ENCODE data around the gene PTPRD. TPM values are rescaled to one million over a fixed set of nuclear protein-coding genes. Genes with fewer than 3 reads are reported as not detected.

PTPRD gene
- total RNA-seq, 1 experiment from 2014 or later = 69.6 TPM

DNA sequence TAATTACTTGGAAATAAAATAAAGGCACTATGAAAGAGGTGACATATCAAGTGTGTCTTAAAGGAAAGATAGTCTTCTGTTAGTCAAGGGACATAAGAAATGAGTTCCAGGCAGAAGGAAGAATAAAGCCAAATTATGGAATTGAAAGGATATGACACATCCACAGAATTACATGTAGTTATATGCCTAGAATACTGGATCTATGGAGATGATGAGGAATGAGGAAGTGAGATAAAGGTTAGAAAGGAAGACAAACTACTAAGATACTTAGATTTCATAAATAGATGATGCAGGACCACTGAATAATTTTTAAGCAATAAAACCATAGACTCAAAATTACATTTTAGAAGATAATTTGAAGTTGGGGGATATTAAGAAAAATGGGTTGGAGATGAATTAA is 609.8 kb downstream of the PTPRD start (continued):
- TF ChIP-seq, protein P1, sequence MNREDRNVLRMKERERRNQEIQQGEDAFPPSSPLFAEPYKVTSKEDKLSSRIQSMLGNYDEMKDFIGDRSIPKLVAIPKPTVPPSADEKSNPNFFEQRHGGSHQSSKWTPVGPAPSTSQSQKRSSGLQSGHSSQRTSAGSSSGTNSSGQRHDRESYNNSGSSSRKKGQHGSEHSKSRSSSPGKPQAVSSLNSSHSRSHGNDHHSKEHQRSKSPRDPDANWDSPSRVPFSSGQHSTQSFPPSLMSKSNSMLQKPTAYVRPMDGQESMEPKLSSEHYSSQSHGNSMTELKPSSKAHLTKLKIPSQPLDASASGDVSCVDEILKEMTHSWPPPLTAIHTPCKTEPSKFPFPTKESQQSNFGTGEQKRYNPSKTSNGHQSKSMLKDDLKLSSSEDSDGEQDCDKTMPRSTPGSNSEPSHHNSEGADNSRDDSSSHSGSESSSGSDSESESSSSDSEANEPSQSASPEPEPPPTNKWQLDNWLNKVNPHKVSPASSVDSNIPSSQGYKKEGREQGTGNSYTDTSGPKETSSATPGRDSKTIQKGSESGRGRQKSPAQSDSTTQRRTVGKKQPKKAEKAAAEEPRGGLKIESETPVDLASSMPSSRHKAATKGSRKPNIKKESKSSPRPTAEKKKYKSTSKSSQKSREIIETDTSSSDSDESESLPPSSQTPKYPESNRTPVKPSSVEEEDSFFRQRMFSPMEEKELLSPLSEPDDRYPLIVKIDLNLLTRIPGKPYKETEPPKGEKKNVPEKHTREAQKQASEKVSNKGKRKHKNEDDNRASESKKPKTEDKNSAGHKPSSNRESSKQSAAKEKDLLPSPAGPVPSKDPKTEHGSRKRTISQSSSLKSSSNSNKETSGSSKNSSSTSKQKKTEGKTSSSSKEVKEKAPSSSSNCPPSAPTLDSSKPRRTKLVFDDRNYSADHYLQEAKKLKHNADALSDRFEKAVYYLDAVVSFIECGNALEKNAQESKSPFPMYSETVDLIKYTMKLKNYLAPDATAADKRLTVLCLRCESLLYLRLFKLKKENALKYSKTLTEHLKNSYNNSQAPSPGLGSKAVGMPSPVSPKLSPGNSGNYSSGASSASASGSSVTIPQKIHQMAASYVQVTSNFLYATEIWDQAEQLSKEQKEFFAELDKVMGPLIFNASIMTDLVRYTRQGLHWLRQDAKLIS (CRISPR knock-in tag; IDR thresholded peaks at IDR 0.05; ENCODE audit: borderline replicate concordance) = no peak
- TF ChIP-seq ZNF121 (CRISPR knock-in tag; IDR thresholded peaks at IDR 0.05) (no peak), EMX1 (CRISPR knock-in tag; IDR thresholded peaks at IDR 0.05) (no peak), CBFB (CRISPR knock-in tag; IDR thresholded peaks at IDR 0.05; ENCODE audit: low read depth) (no peak)
- TF ChIP-seq, protein P2, sequence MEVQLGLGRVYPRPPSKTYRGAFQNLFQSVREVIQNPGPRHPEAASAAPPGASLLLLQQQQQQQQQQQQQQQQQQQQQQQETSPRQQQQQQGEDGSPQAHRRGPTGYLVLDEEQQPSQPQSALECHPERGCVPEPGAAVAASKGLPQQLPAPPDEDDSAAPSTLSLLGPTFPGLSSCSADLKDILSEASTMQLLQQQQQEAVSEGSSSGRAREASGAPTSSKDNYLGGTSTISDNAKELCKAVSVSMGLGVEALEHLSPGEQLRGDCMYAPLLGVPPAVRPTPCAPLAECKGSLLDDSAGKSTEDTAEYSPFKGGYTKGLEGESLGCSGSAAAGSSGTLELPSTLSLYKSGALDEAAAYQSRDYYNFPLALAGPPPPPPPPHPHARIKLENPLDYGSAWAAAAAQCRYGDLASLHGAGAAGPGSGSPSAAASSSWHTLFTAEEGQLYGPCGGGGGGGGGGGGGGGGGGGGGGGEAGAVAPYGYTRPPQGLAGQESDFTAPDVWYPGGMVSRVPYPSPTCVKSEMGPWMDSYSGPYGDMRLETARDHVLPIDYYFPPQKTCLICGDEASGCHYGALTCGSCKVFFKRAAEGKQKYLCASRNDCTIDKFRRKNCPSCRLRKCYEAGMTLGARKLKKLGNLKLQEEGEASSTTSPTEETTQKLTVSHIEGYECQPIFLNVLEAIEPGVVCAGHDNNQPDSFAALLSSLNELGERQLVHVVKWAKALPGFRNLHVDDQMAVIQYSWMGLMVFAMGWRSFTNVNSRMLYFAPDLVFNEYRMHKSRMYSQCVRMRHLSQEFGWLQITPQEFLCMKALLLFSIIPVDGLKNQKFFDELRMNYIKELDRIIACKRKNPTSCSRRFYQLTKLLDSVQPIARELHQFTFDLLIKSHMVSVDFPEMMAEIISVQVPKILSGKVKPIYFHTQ (CRISPR knock-in tag; IDR thresholded peaks at IDR 0.05) = no peak
- TF ChIP-seq, protein P3, sequence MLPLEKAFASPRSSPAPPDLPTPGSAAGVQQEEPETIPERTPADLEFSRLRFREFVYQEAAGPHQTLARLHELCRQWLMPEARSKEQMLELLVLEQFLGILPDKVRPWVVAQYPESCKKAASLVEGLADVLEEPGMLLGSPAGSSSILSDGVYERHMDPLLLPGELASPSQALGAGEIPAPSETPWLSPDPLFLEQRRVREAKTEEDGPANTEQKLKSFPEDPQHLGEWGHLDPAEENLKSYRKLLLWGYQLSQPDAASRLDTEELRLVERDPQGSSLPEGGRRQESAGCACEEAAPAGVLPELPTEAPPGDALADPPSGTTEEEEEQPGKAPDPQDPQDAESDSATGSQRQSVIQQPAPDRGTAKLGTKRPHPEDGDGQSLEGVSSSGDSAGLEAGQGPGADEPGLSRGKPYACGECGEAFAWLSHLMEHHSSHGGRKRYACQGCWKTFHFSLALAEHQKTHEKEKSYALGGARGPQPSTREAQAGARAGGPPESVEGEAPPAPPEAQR (CRISPR knock-in tag; IDR thresholded peaks at IDR 0.05) = no peak

DNA sequence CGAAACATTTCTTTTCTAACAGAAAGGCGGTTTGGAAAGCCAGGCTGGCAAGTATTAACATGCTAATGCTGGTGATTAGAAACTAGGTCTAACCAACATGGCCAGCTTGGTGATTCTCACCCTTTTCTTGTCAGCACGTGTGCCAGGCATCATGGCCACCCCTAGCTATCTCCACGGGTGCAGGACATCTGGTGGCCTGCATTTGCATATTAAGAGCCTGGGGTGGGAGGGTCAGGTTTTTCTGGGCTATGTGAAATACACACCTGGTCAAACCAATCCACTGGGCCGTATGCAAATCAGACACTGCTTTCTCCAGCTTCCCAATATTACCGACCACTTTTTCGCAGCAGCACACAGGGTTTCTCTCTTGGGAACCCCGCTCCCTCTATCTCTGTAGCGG is 612.1 kb downstream of the PTPRD start:
- Mint-ChIP-seq H3K4me3 (no peak overlapping the region), H3K9me3 (no peaks in the 10 kb centered on the region), H3K4me1 (peaks cover 61% of the 10 kb centered on the region), H3K27ac (peak overlapping the region; percentile 28), H3K36me3 (no peaks in the 10 kb centered on the region), H3K27me3 (ENCODE audit: low read depth) (no peaks in the 10 kb centered on the region)
- TF ChIP-seq, protein P4, sequence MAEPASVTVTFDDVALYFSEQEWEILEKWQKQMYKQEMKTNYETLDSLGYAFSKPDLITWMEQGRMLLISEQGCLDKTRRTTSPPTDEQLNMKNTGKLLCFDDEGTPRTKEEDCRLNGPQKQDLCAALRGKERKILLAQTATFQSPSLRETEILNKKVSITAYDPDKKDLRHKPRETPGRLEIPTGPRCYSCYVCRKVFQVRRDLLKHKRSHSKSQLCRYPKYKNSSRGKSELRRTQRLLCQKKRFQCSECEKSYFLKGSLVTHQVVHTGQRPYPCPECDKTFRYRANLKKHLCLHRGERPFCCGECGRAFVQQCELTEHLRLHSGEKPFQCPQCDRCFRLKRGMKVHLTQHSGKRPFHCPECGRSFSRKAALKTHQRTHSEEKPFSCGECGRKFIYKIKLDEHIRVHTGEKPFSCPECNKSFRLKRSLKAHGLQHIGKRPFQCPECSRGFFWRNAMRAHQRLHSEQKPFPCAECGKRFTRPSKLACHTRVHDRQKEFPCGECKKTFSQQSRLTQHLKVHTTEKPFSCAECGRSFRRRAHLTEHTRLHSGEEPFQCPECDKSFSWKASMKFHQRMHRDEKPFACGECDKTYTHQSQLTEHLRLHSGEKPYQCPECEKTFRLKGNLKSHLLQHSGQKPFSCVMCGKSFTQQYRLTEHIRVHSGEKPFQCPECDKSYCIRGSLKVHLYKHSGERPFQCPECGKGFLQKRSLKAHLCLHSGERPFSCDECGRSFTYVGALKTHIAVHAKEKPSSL (CRISPR knock-in tag; conservative IDR thresholded peaks at IDR 0.05) = no peak
- TF ChIP-seq NR1H2 (CRISPR knock-in tag; IDR thresholded peaks at IDR 0.05) = no peak
- no peak for TF ChIP-seq SP1 (CRISPR knock-in tag; conservative IDR thresholded peaks at IDR 0.05)
- no peak for TF ChIP-seq ZNF121 (CRISPR knock-in tag; IDR thresholded peaks at IDR 0.05)
- no peak for TF ChIP-seq SMAD4 (CRISPR knock-in tag; IDR thresholded peaks at IDR 0.05)
- TF ChIP-seq, protein P5, sequence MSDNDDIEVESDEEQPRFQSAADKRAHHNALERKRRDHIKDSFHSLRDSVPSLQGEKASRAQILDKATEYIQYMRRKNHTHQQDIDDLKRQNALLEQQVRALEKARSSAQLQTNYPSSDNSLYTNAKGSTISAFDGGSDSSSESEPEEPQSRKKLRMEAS (CRISPR knock-in tag; IDR thresholded peaks at IDR 0.05) = peak; percentile 33; the same call in 1 of the 2 replicates
- no peak for TF ChIP-seq NFATC4 (CRISPR knock-in tag; IDR thresholded peaks at IDR 0.05)
- ATAC-seq (peak; percentile 78), DNase-seq (ENCODE audit: low spot score) (peak; percentile 23)
- POLR2A ChIA-PET = no interaction called here
- CTCF ChIA-PET = interaction anchor here (0.9 kb wide), 1 partner anchor 268 kb away, joined by 3 read pairs; no protein-coding TSS in a partner anchor
